HL-60 (cell line): ENCODE data around the gene LEKR1.

Experiments
- DNase-seq, 2 experiments: peaks; one replicate each; pipeline ENCODE4 v3.0.0-alpha.2; 2010 to 2020; ENCODE audit warnings: low read depth in 1 of 2, low spot score in 1 of 2
- H3K27ac ChIP-seq: fragments of 250-450 bp; sonication (Bioruptor Pico); replicated peaks from 2 replicates; pipeline ENCODE4 v1.5.1; 2020; ENCODE audit warnings: mild to moderate bottlenecking, moderate library complexity
- H3K27me3 ChIP-seq: fragments of 250-450 bp; sonication (Bioruptor Pico); 2 replicates; pipeline ENCODE4 v1.5.1; 2021; ENCODE audit warnings: mild to moderate bottlenecking, moderate library complexity; ENCODE audit not compliant: insufficient read depth, poor library complexity, severe bottlenecking
- H3K4me3 ChIP-seq: replicated peaks from 2 replicates; pipeline ENCODE4 v1.5.1; 2011; ENCODE audit warnings: mild to moderate bottlenecking, control low read depth, low read length; ENCODE audit not compliant: insufficient read depth
- GABPA ChIP-seq: IDR thresholded peaks from 2 replicates; pipeline ENCODE4 v1.6.1; 2012; ENCODE audit warnings: low read depth
- POLR2AphosphoS5 ChIP-seq: IDR thresholded peaks from 2 replicates; pipeline ENCODE4 v1.6.1; 2012; ENCODE audit warnings: low read depth
- SPI1 ChIP-seq: IDR thresholded peaks from 2 replicates; pipeline ENCODE4 v1.6.1; 2012; ENCODE audit warnings: low read depth, mild to moderate bottlenecking, borderline replicate concordance
- TF ChIP-seq, protein P1 (sequence below): IDR thresholded peaks from one replicate; pipeline ENCODE4 v1.5.1; 2011; ENCODE audit warnings: low read length, control low read depth, inconsistent platforms; ENCODE audit not compliant: insufficient read depth
- TF ChIP-seq, protein P2 (sequence below): IDR thresholded peaks from 2 replicates; pipeline ENCODE4 v1.6.1; 2012; ENCODE audit warnings: low read depth; ENCODE audit not compliant: insufficient replicate concordance

The LEKR1 gene

GRCh38 chr3:156787926-156788663 is 38.1 kb upstream of the LEKR1 start:
- no peak for DNase-seq
- TF ChIP-seq, protein P1, sequence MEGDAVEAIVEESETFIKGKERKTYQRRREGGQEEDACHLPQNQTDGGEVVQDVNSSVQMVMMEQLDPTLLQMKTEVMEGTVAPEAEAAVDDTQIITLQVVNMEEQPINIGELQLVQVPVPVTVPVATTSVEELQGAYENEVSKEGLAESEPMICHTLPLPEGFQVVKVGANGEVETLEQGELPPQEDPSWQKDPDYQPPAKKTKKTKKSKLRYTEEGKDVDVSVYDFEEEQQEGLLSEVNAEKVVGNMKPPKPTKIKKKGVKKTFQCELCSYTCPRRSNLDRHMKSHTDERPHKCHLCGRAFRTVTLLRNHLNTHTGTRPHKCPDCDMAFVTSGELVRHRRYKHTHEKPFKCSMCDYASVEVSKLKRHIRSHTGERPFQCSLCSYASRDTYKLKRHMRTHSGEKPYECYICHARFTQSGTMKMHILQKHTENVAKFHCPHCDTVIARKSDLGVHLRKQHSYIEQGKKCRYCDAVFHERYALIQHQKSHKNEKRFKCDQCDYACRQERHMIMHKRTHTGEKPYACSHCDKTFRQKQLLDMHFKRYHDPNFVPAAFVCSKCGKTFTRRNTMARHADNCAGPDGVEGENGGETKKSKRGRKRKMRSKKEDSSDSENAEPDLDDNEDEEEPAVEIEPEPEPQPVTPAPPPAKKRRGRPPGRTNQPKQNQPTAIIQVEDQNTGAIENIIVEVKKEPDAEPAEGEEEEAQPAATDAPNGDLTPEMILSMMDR: no peak
- TF ChIP-seq GABPA (no peak), POLR2AphosphoS5 (no peak), SPI1 (no peak)
- TF ChIP-seq, protein P2, sequence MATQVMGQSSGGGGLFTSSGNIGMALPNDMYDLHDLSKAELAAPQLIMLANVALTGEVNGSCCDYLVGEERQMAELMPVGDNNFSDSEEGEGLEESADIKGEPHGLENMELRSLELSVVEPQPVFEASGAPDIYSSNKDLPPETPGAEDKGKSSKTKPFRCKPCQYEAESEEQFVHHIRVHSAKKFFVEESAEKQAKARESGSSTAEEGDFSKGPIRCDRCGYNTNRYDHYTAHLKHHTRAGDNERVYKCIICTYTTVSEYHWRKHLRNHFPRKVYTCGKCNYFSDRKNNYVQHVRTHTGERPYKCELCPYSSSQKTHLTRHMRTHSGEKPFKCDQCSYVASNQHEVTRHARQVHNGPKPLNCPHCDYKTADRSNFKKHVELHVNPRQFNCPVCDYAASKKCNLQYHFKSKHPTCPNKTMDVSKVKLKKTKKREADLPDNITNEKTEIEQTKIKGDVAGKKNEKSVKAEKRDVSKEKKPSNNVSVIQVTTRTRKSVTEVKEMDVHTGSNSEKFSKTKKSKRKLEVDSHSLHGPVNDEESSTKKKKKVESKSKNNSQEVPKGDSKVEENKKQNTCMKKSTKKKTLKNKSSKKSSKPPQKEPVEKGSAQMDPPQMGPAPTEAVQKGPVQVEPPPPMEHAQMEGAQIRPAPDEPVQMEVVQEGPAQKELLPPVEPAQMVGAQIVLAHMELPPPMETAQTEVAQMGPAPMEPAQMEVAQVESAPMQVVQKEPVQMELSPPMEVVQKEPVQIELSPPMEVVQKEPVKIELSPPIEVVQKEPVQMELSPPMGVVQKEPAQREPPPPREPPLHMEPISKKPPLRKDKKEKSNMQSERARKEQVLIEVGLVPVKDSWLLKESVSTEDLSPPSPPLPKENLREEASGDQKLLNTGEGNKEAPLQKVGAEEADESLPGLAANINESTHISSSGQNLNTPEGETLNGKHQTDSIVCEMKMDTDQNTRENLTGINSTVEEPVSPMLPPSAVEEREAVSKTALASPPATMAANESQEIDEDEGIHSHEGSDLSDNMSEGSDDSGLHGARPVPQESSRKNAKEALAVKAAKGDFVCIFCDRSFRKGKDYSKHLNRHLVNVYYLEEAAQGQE: no peak

GRCh38 chr3:156788846-156789245 is 37.3 kb upstream of the LEKR1 start:
- Histone ChIP-seq H3K4me3 (no peak overlapping the region), H3K27me3 (no peaks in the 10 kb centered on the region), H3K27ac (no peak overlapping the region)
- TF ChIP-seq SPI1: no peak
- TF ChIP-seq GABPA: no peak
- TF ChIP-seq POLR2AphosphoS5: no peak
- TF ChIP-seq, protein P2: no peak
- TF ChIP-seq, protein P1: no peak
- DNase-seq: no peak

More at GRCh38 chr3:156787926-156788663, 38.1 kb upstream of the LEKR1 start:
- H3K27me3 ChIP-seq: no peaks in the 10 kb centered on the region
- H3K4me3 ChIP-seq: no peak overlapping the region
- H3K27ac ChIP-seq: no peak overlapping the region

DNA sequence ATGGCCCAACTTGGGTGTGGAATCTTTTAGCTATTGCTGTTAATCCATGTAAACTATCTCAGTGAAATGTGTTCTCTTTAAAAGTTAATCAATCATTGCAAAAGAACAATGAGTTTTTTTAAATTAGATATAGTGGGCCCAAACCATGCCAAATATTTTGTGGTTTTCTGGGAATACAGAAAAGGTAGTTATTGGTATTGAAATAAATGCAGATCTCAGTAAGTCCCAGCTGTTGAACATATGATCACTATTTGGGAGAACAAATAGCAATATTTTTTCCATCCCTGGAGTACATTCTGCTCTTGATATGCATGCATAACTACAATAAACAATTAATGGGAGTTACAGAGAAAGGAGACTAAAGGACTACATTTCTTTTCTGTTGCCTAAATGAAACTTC is 36.0 kb upstream of the LEKR1 start:
- DNase-seq: no peak
- Histone ChIP-seq H3K27me3 (no peaks in the 10 kb centered on the region), H3K4me3 (no peak overlapping the region), H3K27ac (no peak overlapping the region)
- TF ChIP-seq, protein P2: no peak
- no peak for TF ChIP-seq POLR2AphosphoS5
- TF ChIP-seq, protein P1: no peak
- no peak for TF ChIP-seq GABPA
- TF ChIP-seq SPI1: no peak
